IPS-18c (cell line): Measurements from ENCODE around the gene HPCAL1.
A peak's percentile ranks its signal among the peaks of the same experiment; 100 is the strongest.

Experiments
- H3K4me3 ChIP-seq: 2 replicates; pipeline ENCODE4 v1.7.0; 2013; ENCODE audit warnings: low read depth, mild to moderate bottlenecking, low read length, moderate library complexity; ENCODE audit not compliant: insufficient read depth
- H3K9me3 ChIP-seq: one replicate; pipeline ENCODE4 v1.6.1; 2013; ENCODE audit warnings: mild to moderate bottlenecking, low read length, moderate library complexity; ENCODE audit not compliant: control insufficient read depth, insufficient read depth

The HPCAL1 gene

GRCh38 chr2:10422251-10422650 is 119.5 kb downstream of the HPCAL1 start:
- Histone ChIP-seq H3K4me3 (no peak overlapping the region), H3K9me3 (no peaks in the 10 kb centered on the region)

GRCh38 chr2:10422732-10423399 is 120.2 kb downstream of the HPCAL1 start:
- Histone ChIP-seq H3K4me3 (no peak overlapping the region), H3K9me3 (no peaks in the 10 kb centered on the region)

- no peak overlapping the region for H3K4me3 ChIP-seq
- H3K9me3 ChIP-seq = no peaks in the 10 kb centered on the region
Measured at GRCh38 chr2:10423400-10423774, 120.7 kb downstream of the HPCAL1 start.

GRCh38 chr2:10424051-10424450 is 121.3 kb downstream of the HPCAL1 start:
- no peaks in the 10 kb centered on the region for H3K9me3 ChIP-seq
- no peak overlapping the region for H3K4me3 ChIP-seq

- H3K4me3 ChIP-seq = no peak overlapping the region
- H3K9me3 ChIP-seq = no peaks in the 10 kb centered on the region
Measured at GRCh38 chr2:10424916-10425505, 122.3 kb downstream of the HPCAL1 start.

GRCh38 chr2:10425699-10426098 is 123.0 kb downstream of the HPCAL1 start:
- Histone ChIP-seq H3K4me3 (no peak overlapping the region), H3K9me3 (peaks cover 4% of the 10 kb centered on the region)

GRCh38 chr2:10426726-10427617 is 124.3 kb downstream of the HPCAL1 start:
- H3K9me3 ChIP-seq = peaks cover 4% of the 10 kb centered on the region
- H3K4me3 ChIP-seq = no peak overlapping the region

- Histone ChIP-seq H3K4me3 (no peak overlapping the region), H3K9me3 (peaks cover 4% of the 10 kb centered on the region)
Measured at GRCh38 chr2:10427618-10427949, 124.9 kb downstream of the HPCAL1 start.

- Histone ChIP-seq H3K4me3 (no peak overlapping the region), H3K9me3 (peaks cover 4% of the 10 kb centered on the region)
Measured at GRCh38 chr2:10428355-10428754, 125.7 kb downstream of the HPCAL1 start.

- H3K9me3 ChIP-seq = peaks cover 4% of the 10 kb centered on the region
- no peak overlapping the region for H3K4me3 ChIP-seq
Measured at GRCh38 chr2:10428924-10429323, 126.2 kb downstream of the HPCAL1 start.

- peaks cover 4% of the 10 kb centered on the region for H3K9me3 ChIP-seq
- no peak overlapping the region for H3K4me3 ChIP-seq
Measured at GRCh38 chr2:10430886-10431622, 128.3 kb downstream of the HPCAL1 start.

- peaks cover 4% of the 10 kb centered on the region for H3K9me3 ChIP-seq
- peak overlapping the region; percentile 31; the same call in 1 of the 2 replicates for H3K4me3 ChIP-seq
Measured at GRCh38 chr2:10431797-10432196, 129.1 kb downstream of the HPCAL1 start.

- Histone ChIP-seq H3K4me3 (peak overlapping the region; percentile 31; the same call in 1 of the 2 replicates), H3K9me3 (peaks cover 4% of the 10 kb centered on the region)
Measured at GRCh38 chr2:10432311-10433181, 129.8 kb downstream of the HPCAL1 start.

GRCh38 chr2:10433264-10433946 is 130.7 kb downstream of the HPCAL1 start:
- Histone ChIP-seq H3K4me3 (no peak overlapping the region), H3K9me3 (peaks cover 4% of the 10 kb centered on the region)

GRCh38 chr2:10433947-10434885 is 131.5 kb downstream of the HPCAL1 start:
- H3K9me3 ChIP-seq = peaks cover 4% of the 10 kb centered on the region

More at GRCh38 chr2:10433947-10434885, 131.5 kb downstream of the HPCAL1 start:
- H3K4me3 ChIP-seq = no peak overlapping the region; the same call in 1 of the 2 replicates
